Upper lobe of left lung (tissue), 4 donors: ENCODE results near the gene DPP10.

ENCODE experiments used
- POLR2AphosphoS5 ChIP-seq, 2 donors: sonication (generic); formaldehyde crosslinking; IDR thresholded peaks; one replicate each; pipeline ENCODE4 v1.5.1; 2017; ENCODE audit warnings: antibody characterized with exemption in 2 of 2
- TF ChIP-seq, protein P1 (sequence below), 6 experiments: fragments of 450-650 bp in 4 of 6; fragments of 200-600 bp in 2 of 6; sonication (generic) in 2 of 6; IDR thresholded peaks; one replicate each; pipeline ENCODE4 v1.5.1; 2016 to 2019; ENCODE audit warnings: antibody characterized with exemption in 6 of 6

GRCh38 chr2:114769110-114769509 is 326.7 kb downstream of the DPP10 start:
- TF ChIP-seq, protein P1, sequence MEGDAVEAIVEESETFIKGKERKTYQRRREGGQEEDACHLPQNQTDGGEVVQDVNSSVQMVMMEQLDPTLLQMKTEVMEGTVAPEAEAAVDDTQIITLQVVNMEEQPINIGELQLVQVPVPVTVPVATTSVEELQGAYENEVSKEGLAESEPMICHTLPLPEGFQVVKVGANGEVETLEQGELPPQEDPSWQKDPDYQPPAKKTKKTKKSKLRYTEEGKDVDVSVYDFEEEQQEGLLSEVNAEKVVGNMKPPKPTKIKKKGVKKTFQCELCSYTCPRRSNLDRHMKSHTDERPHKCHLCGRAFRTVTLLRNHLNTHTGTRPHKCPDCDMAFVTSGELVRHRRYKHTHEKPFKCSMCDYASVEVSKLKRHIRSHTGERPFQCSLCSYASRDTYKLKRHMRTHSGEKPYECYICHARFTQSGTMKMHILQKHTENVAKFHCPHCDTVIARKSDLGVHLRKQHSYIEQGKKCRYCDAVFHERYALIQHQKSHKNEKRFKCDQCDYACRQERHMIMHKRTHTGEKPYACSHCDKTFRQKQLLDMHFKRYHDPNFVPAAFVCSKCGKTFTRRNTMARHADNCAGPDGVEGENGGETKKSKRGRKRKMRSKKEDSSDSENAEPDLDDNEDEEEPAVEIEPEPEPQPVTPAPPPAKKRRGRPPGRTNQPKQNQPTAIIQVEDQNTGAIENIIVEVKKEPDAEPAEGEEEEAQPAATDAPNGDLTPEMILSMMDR (IDR thresholded peaks at IDR 0.05), result no peak
- no peak for TF ChIP-seq POLR2AphosphoS5 (IDR thresholded peaks at IDR 0.05)
